Neural crest cell (in vitro differentiated cells): Measurements from ENCODE around the gene TH. TPM values are rescaled to one million over a fixed set of nuclear protein-coding genes. Genes with fewer than 3 reads are reported as not detected.

Source experiments
- DNase-seq: peaks from one replicate; pipeline ENCODE4 v3.0.0; 2021; ENCODE audit warnings: low read depth, mixed read lengths, low spot score
- H3K27ac Mint-ChIP-seq: one replicate; pipeline ENCODE4 v1.8.0; 2021; ENCODE audit warnings: mild to moderate bottlenecking, mixed read lengths; ENCODE audit not compliant: unreplicated experiment
- H3K27me3 Mint-ChIP-seq: 2 replicates; pipeline ENCODE4 v1.8.0; 2021; ENCODE audit warnings: low read depth, mild to moderate bottlenecking, mixed read lengths
- H3K36me3 Mint-ChIP-seq: 2 replicates; pipeline ENCODE4 v1.8.0; 2021; ENCODE audit warnings: low read depth, mild to moderate bottlenecking, mixed read lengths
- H3K4me1 Mint-ChIP-seq: 2 replicates; pipeline ENCODE4 v1.8.0; 2021; ENCODE audit warnings: mixed read lengths
- H3K4me3 Mint-ChIP-seq: one replicate; pipeline ENCODE4 v1.8.0; 2021; ENCODE audit warnings: mild to moderate bottlenecking, mixed read lengths
- H3K9me3 Mint-ChIP-seq: 2 replicates; pipeline ENCODE4 v1.8.0; 2021; ENCODE audit warnings: mixed read lengths
- CTCF ChIP-seq: fragments of 200-600 bp; sonication (generic); conservative IDR thresholded peaks from 2 replicates; pipeline ENCODE4 v1.5.0; 2021; ENCODE audit warnings: antibody characterized with exemption, mild to moderate bottlenecking
- total RNA-seq: library from RNA; stranded (reverse); gene quantifications from 2 replicates; pipeline ENCODE4 v1.2.1, GENCODE V29; 2021

Gene TH
- total RNA-seq, 1 donor from 2014 or later: 0.61 TPM

- no peaks in the 10 kb centered on the region for H3K9me3 Mint-ChIP-seq
- DNase-seq: no peak
- H3K4me1 Mint-ChIP-seq: no peaks in the 10 kb centered on the region
- H3K27me3 Mint-ChIP-seq: peaks cover 83% of the 10 kb centered on the region
- no peak overlapping the region for H3K4me3 Mint-ChIP-seq
- no peaks in the 10 kb centered on the region for H3K36me3 Mint-ChIP-seq
- TF ChIP-seq CTCF: no peak
- H3K27ac Mint-ChIP-seq: no peak overlapping the region
Measured at GRCh38 chr11:2142762-2143202, 28.8 kb downstream of the TH start.

GRCh38 chr11:2142300-2142759, 29.3 kb downstream of the TH start:
- DNase-seq: no peak
- no peak overlapping the region for H3K4me3 Mint-ChIP-seq
- H3K9me3 Mint-ChIP-seq: no peaks in the 10 kb centered on the region
- H3K27ac Mint-ChIP-seq: no peak overlapping the region
- H3K36me3 Mint-ChIP-seq: no peaks in the 10 kb centered on the region
- peaks cover 85% of the 10 kb centered on the region for H3K27me3 Mint-ChIP-seq
- no peaks in the 10 kb centered on the region for H3K4me1 Mint-ChIP-seq
- no peak for TF ChIP-seq CTCF

- H3K9me3 Mint-ChIP-seq: no peaks in the 10 kb centered on the region
- no peak for TF ChIP-seq CTCF
- peak overlapping the region; percentile 24 for H3K4me3 Mint-ChIP-seq
- H3K27ac Mint-ChIP-seq: no peak overlapping the region
- peaks cover 85% of the 10 kb centered on the region for H3K27me3 Mint-ChIP-seq
- no peak for DNase-seq
- no peaks in the 10 kb centered on the region for H3K4me1 Mint-ChIP-seq
- H3K36me3 Mint-ChIP-seq: no peaks in the 10 kb centered on the region
Measured at GRCh38 chr11:2140411-2141400, 30.9 kb downstream of the TH start.

- H3K4me3 Mint-ChIP-seq: no peak overlapping the region
- no peaks in the 10 kb centered on the region for H3K36me3 Mint-ChIP-seq
- no peak overlapping the region for H3K27ac Mint-ChIP-seq
- no peaks in the 10 kb centered on the region for H3K9me3 Mint-ChIP-seq
- DNase-seq: no peak
- H3K27me3 Mint-ChIP-seq: peaks cover 85% of the 10 kb centered on the region
- no peaks in the 10 kb centered on the region for H3K4me1 Mint-ChIP-seq
- TF ChIP-seq CTCF: no peak
Measured at GRCh38 chr11:2139621-2140337, 31.8 kb downstream of the TH start.

GRCh38 chr11:2139123-2139521, 32.5 kb downstream of the TH start, which contains the start of gene IGF2:
Gene IGF2 (minus strand): TSS chr11:2139389. CDS start chr11:2135523, 3,866 bp downstream.
- H3K27ac Mint-ChIP-seq: no peak within 1 kb of the TSS
- no peaks in the 10 kb centered on the region for H3K4me1 Mint-ChIP-seq
- peak within 1 kb of the TSS; percentile 62 for H3K4me3 Mint-ChIP-seq
- DNase-seq: no peak
- peaks cover 78% of the 10 kb centered on the region for H3K27me3 Mint-ChIP-seq
- peak; percentile 19 for TF ChIP-seq CTCF
- no peaks in the 10 kb centered on the region for H3K9me3 Mint-ChIP-seq
- no peaks in the 10 kb centered on the region for H3K36me3 Mint-ChIP-seq
